SK-N-SH (cell line): Measurements from ENCODE around the gene OR5M11.

Experiments used
- EZH2phosphoT487 ChIP-seq: fragments of 200-600 bp; sonication (generic); IDR thresholded peaks from 2 replicates; pipeline ENCODE4 v1.6.1; 2017; ENCODE audit warnings: low read depth, mixed run types, mild to moderate bottlenecking, antibody characterized with exemption, moderate library complexity, borderline replicate concordance
- POLR2AphosphoS5 ChIP-seq: IDR thresholded peaks from 2 replicates; pipeline ENCODE4 v1.6.1; 2012; ENCODE audit warnings: low read depth, low read length
- TF ChIP-seq, protein P1 (sequence below): fragments of 200-600 bp; sonication (generic); IDR thresholded peaks from 2 replicates; pipeline ENCODE4 v1.6.1; 2017; ENCODE audit warnings: antibody characterized with exemption, mild to moderate bottlenecking, moderate library complexity

DNA sequence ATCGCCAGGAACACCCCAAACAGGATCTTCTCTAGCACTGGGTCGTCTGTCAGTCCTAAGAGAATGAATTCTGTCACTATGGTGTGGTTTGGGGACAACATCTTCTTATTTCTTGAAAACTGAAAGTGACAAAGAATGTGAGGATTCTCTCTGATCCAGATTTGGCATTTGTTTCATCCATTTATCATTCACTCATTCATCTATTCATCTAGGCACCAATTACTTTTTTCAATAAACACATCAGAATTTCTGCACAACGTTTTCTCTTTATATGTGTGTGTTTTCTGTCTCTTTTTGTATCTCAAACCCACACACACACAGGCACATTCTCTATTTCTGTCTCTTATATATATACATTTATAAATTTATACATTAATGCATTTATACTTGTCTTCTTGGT, 34.6 kb upstream of the OR5M11 start, which contains the start of gene OR5M10:
- TF ChIP-seq EZH2phosphoT487 (no peak), POLR2AphosphoS5 (no peak)
- TF ChIP-seq, protein P1, sequence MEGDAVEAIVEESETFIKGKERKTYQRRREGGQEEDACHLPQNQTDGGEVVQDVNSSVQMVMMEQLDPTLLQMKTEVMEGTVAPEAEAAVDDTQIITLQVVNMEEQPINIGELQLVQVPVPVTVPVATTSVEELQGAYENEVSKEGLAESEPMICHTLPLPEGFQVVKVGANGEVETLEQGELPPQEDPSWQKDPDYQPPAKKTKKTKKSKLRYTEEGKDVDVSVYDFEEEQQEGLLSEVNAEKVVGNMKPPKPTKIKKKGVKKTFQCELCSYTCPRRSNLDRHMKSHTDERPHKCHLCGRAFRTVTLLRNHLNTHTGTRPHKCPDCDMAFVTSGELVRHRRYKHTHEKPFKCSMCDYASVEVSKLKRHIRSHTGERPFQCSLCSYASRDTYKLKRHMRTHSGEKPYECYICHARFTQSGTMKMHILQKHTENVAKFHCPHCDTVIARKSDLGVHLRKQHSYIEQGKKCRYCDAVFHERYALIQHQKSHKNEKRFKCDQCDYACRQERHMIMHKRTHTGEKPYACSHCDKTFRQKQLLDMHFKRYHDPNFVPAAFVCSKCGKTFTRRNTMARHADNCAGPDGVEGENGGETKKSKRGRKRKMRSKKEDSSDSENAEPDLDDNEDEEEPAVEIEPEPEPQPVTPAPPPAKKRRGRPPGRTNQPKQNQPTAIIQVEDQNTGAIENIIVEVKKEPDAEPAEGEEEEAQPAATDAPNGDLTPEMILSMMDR: no peak
